HG02970 (cell line): ENCODE measurements around the gene SYNE2.

Experiments
- ATAC-seq: cut with Tn5 transposase; IDR thresholded peaks from one replicate; pipeline ENCODE4 v1.9.1; 2021; ENCODE audit warnings: mild to moderate bottlenecking, moderate library complexity, moderate number of reproducible peaks; ENCODE audit not compliant: unreplicated experiment, low FRiP score

SYNE2 gene

DNA sequence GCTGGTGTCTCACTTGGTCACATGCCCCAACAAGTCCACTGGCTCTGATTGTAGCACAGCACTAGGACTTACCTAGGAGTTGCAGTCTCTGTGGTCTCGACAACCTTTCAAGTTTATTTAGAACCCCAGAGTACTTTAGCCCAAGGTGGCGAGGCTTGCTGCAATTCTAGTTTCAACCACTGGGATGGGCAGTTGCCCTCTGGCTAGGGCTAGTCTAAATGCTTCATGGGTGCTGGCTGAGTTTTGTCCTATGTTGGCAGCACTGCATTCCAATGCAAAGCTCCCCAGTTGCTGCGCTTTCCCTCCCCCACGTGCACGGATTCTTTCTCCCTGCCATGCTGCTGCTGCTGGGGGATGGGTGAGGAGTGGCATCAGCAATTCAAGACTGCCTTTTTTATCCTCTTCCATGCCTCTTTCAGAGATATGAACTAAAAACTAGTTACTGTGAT lies 207.9 kb downstream of the SYNE2 start:
- no peak for ATAC-seq

DNA sequence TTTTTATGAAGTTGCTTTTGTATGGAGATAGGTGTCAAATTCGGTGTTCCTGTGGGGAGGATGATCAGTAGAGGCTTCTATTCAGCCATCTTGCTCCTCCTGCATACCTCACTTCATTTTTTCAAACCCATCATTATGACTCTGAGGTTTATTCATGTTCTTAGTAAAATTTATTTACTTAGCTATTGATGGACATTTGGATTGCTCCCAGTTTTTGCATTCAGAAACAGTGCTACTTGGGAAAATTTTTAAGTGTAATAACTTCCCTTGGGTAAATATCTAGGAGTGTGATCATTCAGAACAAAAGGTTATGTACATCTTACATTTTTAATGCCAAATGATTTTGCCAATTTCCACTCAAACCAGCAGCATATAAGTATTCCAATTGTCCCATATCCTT lies 208.3 kb downstream of the SYNE2 start:
- no peak for ATAC-seq

DNA sequence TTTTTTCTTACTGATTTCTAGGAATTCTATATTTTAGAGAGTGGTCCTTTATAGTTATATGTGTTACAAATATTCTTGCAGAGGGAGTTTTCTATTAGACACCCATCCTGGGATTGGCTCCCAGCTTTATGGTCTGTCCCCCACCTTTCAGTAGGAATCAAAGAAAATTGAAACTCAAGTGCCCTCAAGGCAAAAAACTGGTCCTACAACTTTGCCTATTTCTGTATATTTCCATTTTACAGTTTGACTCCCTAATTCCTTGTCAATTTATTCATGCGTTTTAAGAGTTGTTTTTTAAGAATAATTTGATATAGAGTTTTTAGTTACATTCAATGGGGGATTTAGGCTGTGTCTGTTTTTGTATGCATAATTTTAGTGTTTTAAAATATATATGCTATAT lies 208.9 kb downstream of the SYNE2 start:
- ATAC-seq, result no peak

DNA sequence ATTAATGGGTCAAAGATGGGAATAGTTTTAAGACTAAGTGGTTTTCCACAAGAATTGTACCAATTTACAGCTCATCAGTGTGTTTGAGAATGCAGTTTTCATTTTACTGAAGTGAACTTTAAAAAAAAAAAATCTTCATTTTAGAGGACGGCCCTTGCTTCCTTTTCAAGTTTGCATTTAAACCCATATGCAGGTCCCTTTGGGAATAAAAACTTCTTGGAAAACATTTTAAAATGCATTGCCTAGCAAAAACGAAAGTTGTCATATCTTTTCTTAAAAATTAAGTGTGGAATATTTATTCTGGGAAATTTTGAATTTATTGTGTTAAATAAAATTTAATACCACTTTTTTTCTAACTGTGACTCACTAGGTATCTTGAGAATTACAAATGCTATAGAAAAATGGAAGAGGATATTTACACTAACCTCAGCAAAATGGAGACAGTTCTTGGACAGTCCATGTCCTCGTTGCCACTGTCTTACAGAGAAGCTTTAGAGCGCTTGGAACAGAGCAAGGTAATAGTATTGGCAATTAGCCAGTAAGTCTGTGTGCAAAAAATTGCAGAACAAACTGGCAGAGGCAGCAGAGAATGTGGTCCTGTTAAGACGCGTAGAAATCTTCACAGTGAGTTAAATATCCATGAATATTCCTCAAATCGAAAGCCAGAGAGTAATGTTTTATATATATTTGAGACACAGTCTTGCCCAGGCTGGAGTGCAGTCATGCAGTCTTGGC lies 209.7 kb downstream of the SYNE2 start:
- ATAC-seq, result no peak

DNA sequence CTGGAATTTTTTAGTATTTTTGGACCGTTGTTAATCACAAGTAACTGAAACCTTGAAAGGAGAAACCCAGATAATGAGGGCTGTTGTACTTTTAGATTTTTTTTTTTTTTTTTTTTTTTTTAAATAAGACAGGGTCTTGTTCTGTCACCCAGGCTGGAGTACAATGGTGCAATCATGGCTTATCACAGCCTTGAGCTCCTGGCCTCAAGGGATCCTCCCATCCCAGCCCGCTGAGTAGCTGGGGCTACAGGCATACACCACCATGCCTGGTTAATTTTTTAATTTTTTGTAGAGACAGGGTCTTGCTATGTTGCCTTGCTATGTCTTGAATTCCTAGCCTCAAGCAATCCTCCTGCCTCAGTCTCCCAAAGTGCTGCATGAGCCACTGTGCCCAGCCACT lies 211.6 kb downstream of the SYNE2 start:
- no peak for ATAC-seq

DNA sequence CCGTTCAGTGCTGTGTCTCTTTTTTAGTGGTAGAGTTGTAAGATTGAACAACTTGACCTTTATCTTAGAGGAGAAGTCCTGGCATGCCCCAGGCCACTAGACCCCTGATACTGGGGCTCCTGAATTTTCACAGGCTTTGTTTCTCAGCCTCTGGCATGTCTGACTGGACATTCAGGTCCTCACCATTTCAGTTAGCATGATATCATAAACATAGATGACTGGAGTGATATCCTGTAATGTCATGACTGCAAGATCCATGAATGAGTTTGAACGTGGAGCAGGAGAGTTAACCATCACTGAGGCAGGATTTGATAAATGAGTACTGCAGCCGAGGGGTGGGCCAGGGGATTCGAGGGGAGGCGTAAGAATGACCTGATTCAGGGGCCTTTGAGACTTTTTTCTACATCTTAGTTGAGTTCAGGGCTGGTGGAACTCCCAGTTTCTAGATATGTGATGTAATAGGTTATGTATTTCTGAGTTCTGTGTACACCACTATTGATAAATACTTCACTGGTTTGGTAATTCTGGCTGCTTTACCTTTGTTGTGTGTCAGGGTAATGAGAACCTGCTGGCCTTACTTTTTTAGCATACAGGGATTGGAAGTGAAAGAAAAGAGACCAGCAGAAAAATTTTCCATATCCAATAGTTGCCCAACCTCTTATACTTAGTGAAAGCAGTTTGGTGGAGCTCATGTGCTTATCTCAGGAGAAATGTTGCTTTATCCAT lies 217.0 kb downstream of the SYNE2 start:
- no peak for ATAC-seq

DNA sequence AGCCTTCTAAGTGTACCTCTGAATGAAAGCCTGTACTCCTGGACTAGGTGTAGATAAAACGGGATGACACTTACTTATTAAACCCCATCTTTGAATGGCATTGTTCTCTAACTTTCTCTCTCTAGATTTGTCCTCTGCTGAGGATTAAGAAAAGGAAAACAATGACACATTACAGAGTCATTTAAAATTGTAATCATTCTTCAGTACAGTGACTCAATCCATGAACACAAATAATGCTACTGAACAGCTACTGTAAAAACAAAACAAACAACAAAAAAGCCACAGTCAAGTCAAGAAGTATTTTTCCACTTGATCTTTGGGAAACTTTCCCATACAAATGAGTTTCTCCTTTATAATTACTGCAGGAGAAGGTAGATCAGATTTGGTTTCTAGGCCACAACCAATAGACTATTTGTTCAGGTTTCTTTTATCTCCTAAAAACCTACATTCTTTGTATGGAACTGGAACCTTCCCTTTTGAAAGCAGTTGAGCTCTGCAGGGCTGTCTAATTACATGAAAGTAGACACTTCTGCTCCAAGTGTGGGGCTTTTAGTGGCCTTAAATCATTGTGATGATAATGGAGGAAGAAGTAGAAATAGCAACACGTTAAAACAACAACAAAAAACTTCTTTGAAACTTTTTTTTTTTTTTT lies 222.3 kb downstream of the SYNE2 start:
- no peak for ATAC-seq

DNA sequence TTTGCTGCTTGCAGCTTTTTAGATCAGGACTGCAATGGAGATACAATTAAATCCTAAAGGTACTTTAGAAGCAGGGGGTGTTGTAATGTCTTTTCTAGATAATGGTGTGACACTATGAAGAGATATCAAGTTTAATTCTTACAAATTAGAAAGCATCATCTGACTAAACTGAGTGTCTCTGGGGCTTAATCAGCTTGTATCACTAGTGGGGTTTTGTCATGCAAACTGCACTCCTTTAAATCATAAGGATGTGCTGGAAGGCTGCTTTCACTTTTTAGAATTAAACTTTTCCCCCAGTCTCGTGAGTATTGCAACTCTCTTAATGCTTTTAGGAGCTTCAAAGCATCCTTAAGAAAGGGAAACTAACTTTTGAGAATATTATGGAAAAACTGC lies 222.8 kb downstream of the SYNE2 start:
- no peak for ATAC-seq

DNA sequence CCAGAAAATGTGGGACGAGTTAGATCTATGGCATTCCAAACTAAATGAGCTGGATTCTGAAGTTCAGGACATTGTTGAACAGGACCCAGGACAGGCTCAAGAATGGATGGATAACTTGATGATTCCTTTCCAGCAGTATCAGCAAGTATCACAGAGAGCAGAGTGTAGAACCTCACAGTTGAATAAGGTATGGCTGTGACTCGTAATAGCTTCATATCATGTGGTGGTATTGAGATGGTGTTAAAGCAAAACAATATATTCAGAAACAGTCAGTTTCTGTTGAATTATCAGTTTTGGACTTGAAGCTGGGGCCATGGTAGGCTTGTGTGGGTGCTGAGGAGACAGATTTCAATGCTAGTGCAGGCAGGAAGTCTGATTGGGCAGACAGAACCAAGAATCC lies 227.6 kb downstream of the SYNE2 start:
- no peak for ATAC-seq

DNA sequence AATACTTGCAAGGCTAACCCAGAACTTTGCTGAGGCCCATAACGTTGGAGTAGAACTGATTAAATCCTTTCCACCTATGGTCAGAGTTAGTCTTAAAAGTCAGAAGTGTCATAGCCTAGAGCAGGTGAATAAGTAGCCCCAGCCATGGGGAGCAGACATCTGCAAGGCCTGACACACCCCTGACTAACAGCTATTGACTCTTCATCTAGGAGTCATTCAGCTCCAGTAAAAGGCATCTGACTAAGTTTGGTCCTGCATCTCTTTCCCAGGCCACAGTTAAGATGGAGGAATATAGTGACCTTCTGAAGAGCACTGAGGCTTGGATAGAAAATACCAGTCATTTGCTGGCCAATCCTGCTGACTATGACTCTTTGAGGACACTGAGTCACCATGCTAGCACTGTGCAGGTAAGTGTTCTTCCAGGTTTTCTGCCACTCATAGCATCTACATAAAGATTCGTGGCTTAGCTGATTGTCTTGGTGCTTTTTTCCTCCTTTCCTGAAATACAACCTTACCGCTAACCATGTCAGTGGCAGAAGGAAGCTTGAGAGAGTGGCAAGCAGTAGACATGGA lies 228.5 kb downstream of the SYNE2 start:
- no peak for ATAC-seq

DNA sequence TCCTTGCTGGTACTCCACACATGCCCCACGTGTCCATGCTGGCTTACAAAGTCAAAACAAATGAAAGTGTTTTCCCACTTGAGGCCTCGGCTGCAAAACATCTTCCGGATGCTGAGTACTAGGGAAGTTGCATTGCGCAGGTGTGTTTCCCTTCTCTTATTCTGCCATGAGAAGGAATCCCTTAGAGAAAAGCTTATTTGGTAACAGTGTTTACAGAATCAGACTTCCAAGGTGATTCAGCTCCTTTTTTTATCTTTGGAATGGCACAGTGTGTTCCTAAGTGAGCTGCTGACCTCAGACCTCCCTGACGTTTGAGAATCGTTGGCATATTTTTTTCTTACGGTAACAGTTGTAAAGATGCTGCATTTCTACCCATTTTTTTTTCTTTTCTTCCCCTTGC lies 230.0 kb downstream of the SYNE2 start:
- no peak for ATAC-seq

DNA sequence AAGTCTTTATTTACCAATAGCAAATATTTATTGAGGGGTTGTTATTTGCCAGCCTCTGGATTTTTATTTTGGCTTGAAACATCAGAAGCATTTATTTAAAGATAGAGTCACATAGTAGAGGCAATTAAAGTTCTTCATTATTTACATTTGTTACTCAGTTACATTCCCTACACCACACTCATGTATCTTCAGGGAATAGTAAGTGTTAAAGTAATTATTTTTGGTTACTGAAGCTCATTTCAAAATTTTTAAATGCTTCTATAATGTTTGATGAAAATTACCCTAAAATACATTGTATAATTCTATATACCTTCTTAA lies 235.8 kb downstream of the SYNE2 start:
- ATAC-seq, result no peak

DNA sequence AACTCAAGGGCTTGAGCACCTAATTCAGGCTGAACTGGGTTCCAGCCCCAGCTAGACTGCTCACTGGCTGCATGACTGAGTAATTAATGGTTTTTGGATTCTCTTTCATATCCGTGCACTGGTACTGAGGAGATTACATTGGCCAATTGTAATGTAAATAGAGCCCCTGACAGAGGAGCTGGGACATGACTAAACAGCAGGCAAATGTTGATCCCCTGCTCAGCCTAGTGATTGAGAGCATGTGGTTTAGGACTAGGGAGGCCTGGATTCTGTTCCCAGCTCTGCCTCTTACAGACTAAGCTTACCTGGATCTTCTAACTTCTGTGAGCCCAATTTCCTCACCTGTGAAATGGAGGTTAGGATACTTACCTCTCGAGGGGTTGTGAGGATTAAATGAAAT lies 237.1 kb downstream of the SYNE2 start:
- ATAC-seq, result no peak

DNA sequence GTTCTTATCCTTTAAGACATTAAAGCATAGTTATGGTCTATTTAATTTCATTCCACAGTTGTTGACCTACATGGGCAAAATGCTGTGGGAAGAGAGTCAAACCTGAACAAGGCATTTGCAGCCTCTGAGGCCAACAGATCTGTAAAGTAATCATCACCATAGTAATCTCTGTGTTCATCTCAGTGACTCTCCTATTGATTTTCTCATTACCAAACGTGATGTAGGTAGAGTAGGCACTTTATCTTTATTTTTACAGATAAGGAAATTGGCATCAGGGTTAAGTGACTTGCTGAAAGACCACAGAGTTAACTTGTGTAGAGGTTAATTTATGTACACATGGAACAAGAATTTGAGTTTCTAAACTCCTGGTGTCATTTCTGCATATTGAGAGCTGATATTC lies 238.4 kb downstream of the SYNE2 start:
- no peak for ATAC-seq

DNA sequence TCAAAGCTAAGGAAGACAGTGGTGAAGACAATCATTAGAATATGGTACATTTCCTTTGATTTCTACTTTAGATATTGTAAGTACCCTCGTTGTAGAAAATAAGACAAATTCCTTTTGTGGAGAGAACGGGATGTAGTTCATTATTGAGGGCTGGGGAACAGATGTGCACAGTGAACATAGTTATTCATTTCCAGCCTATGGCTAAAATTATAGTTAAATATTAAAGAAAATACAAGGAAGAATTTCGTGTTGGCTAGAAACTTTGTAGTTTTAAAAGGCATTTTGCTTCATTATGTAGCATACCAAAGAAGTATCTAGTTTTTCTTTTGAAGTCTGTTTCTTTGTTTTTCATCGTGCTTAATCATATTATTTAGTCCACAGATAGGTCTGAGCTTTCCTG lies 239.5 kb downstream of the SYNE2 start:
- ATAC-seq, result no peak

DNA sequence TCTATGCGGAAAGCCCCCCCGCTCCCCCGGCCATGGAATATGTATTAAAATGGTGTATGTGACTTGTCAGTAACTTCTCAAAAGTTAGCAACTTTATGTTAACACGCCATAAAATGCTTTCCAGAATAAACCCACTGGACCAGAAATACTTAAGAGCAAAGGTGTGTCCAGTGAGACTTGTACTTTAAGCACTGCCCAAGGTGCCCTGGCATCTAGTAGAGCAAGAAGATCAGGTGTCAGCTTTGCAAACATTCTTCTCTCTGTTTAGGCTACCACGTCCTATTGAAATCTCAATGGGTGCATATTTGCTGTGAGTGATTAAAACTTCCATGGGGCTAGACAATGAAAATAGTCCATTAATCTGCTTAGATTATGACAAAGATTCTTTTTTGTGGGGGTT lies 240.1 kb downstream of the SYNE2 start:
- ATAC-seq, result no peak

DNA sequence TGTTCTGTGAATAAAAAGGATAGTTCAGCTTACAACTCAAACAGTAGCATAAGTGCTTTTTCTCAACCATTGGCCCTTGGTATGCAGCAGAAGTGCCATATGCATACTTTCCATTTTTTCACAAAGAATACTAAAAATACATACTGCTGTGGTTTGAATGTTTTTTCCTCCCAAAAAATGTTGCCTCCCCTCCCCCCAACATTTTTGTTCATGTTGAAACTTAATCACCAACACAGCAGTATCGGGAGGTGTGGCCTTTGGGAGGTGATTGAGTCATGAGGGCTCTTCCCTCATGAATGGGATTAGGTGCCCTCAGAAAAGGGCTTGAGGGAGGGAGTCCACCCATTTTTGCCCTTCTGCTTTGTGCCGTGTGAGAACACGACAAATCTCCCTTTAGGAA lies 242.8 kb downstream of the SYNE2 start:
- ATAC-seq, result no peak

DNA sequence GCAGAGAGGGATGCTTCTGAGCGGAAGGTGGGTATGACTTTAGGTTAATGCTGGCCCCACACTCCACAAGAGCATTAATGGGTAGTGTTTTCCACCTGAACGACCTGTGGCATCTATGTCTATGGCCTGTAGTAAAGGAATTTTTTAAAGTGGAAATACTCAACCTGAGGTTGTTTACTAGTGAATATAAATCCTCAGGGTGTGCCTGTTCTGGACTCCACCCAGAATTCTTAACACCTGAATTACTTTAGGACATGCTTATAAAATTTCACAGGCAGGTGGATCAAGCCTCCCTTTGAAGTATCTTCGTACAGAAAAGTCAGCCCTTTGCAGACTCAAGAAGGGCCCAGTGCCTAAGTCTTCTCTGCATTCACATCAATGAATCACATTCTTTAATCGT lies 245.3 kb downstream of the SYNE2 start:
- no peak for ATAC-seq

DNA sequence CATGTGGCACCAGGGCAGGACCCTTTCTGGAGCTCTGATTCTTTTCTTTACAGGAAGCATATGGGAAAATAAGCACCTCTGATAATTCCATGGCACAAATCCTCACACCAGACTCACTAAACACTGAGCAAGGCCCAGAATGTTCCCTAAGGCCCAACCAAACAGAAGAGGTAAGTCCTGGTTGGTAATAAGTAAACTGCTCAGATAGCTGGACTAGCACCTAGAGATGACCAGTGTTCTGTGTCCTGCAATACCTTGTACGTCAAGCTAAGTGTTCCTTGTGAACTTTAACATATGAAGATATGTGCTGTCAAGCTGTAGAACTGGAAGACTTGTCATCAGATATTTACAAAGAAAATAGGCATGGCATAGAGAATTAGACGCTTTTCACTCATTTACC lies 254.6 kb downstream of the SYNE2 start:
- ATAC-seq, result no peak

DNA sequence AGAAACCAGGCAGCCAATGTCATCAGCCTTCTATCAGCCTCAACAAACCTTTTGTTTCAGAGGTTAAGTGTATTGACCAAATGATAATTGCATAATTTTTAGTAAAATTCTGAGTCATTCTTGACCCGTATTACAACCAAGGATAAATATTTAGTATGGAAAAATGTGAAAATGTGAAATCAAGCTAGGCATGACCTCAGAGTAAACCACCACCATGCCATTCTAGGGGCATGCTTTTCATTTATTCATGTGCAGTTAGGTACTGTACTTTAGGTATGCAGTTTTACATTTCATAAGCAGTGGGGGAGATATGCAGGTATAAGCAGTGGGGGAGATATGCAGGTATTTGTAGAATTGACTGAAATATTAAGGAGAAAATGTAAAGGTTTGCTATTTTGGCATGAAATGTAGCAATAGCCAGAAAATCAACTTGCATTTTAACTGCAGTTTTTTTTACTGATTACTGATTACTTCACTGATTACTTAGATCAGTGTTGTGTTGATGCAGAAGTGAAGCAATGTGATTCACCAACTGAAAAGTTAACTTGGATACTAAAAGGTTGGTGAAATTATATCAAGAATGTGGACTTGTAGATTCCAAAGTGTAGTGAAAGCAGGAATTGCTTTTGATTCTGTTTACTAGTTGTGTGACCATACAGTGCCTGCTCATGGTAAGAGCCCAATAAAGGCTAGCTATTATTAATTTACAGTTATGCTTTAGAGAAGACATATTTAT lies 257.2 kb downstream of the SYNE2 start:
- no peak for ATAC-seq

DNA sequence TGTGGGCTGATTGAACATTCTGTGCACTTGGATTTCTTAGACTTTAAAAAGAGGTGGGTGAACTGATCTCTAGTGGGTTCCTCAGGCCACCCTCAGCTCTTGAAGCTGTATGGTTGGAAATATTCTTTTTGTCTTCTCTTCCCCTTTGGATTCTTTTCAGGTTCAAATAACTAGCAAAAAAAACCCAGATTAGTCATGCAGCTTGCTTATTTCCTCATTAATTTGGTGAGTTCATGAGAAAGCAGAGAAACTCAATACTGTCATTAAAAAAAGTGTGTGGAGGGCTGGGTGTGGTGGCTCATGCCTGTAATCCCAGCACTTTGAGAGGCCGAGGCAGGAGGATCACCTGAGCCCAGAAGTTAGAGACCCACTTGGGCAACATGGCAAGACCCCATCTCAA lies 258.0 kb downstream of the SYNE2 start:
- no peak for ATAC-seq
